Activated naive CD8-positive, alpha-beta T cell treated with anti-CD3 and anti-CD28 coated beads, Interleukin-2, amount 10 ng/mL, durations not matched to agents 7 days and 5 days (primary cell): Measurements from ENCODE around the gene ZNF14. TPM values are rescaled to one million over a fixed set of nuclear protein-coding genes. Genes with fewer than 3 reads are reported as not detected.
"Not testable (repeated sequence)": the region's sequence is repeated elsewhere in the genome, so short reads cannot be mapped to it uniquely, and the experiment has no call there.

Experiments used
- ATAC-seq: fragments of 150-1000 bp; cut with Tn5 transposase; one replicate; pipeline ENCODE4 v1.10.0; 2021; ENCODE audit warnings: low read depth, moderate library complexity
- POLR2A ChIA-PET: fragments of 350-600 bp; sonication (Branson Sonifier 250); formaldehyde crosslinking; loops from one replicate; lab custom pipeline; 2021; ENCODE audit warnings: antibody characterized with exemption; lab: Charles Lee
- DNase-seq: peaks from one replicate; pipeline ENCODE4 v3.0.0; 2021
- H3K27ac Mint-ChIP-seq: one replicate; pipeline ENCODE4 v1.8.0; 2022; ENCODE audit warnings: mild to moderate bottlenecking, mixed read lengths
- H3K27me3 Mint-ChIP-seq: one replicate; pipeline ENCODE4 v1.8.0; 2022; ENCODE audit warnings: mild to moderate bottlenecking, moderate library complexity, mixed read lengths
- H3K36me3 Mint-ChIP-seq: one replicate; pipeline ENCODE4 v1.8.0; 2021; ENCODE audit warnings: mild to moderate bottlenecking, mixed read lengths
- H3K4me1 Mint-ChIP-seq: one replicate; pipeline ENCODE4 v1.8.0; 2021; ENCODE audit warnings: mixed read lengths
- H3K4me3 Mint-ChIP-seq: one replicate; pipeline ENCODE4 v1.8.0; 2022; ENCODE audit warnings: mild to moderate bottlenecking, moderate library complexity, mixed read lengths
- H3K9me3 Mint-ChIP-seq: one replicate; pipeline ENCODE4 v1.8.0; 2021; ENCODE audit warnings: mixed read lengths
- total RNA-seq, 2 experiments: library from RNA; stranded (reverse); gene quantifications; one replicate each; pipeline ENCODE4 v1.2.3, GENCODE V29; 2021

The ZNF14 gene
- total RNA-seq, 2 experiments from 2014 or later = 13.7 to 16.9 TPM

GRCh38 chr19:19750842-19751790 lies 18.2 kb upstream of the ZNF14 start:
- peaks cover under 1% of the 10 kb centered on the region for H3K36me3 Mint-ChIP-seq
- POLR2A ChIA-PET = interaction anchor here (0.6 to 1.2 kb wide), 2 partner anchors 25 to 434 kb away, joined by 3 to 4 read pairs; no protein-coding TSS in a partner anchor

GRCh38 chr19:19749908-19750841 lies 17.3 kb upstream of the ZNF14 start:
- H3K27me3 Mint-ChIP-seq = no peaks in the 10 kb centered on the region
- H3K36me3 Mint-ChIP-seq = no peaks in the 10 kb centered on the region
- POLR2A ChIA-PET = interaction anchor here (0.6 kb wide), 1 partner anchor 435 kb away, joined by 3 read pairs; no protein-coding TSS in a partner anchor
- H3K27ac Mint-ChIP-seq = no peak overlapping the region
- no peak for ATAC-seq
- H3K9me3 Mint-ChIP-seq = peaks cover 2% of the 10 kb centered on the region
- DNase-seq = no peak
- no peaks in the 10 kb centered on the region for H3K4me1 Mint-ChIP-seq
- no peak overlapping the region for H3K4me3 Mint-ChIP-seq

More at GRCh38 chr19:19750842-19751790, 18.2 kb upstream of the ZNF14 start:
- DNase-seq = no peak
- no peaks in the 10 kb centered on the region for H3K4me1 Mint-ChIP-seq
- no peaks in the 10 kb centered on the region for H3K27me3 Mint-ChIP-seq
- H3K4me3 Mint-ChIP-seq = no peak overlapping the region
- H3K27ac Mint-ChIP-seq = no peak overlapping the region
- ATAC-seq = no peak
- peaks cover 4% of the 10 kb centered on the region for H3K9me3 Mint-ChIP-seq

- DNase-seq = no peak
- peaks cover 4% of the 10 kb centered on the region for H3K9me3 Mint-ChIP-seq
- POLR2A ChIA-PET = no interaction called here
- H3K4me3 Mint-ChIP-seq = no peak overlapping the region
- no peak for ATAC-seq
- no peaks in the 10 kb centered on the region for H3K36me3 Mint-ChIP-seq
- no peaks in the 10 kb centered on the region for H3K27me3 Mint-ChIP-seq
- H3K27ac Mint-ChIP-seq = no peak overlapping the region
- H3K4me1 Mint-ChIP-seq = no peaks in the 10 kb centered on the region
Observed at GRCh38 chr19:19749117-19749907, 16.4 kb upstream of the ZNF14 start.

GRCh38 chr19:19748249-19748938 lies 15.5 kb upstream of the ZNF14 start:
- POLR2A ChIA-PET = no interaction called here
- Mint-ChIP-seq H3K27ac (no peak overlapping the region), H3K9me3 (peaks cover 4% of the 10 kb centered on the region), H3K27me3 (no peaks in the 10 kb centered on the region), H3K4me1 (peaks cover 2% of the 10 kb centered on the region), H3K4me3 (no peak overlapping the region), H3K36me3 (no peaks in the 10 kb centered on the region)
- ATAC-seq (no peak), DNase-seq (no peak)

- Mint-ChIP-seq H3K4me1 (peaks cover 2% of the 10 kb centered on the region), H3K36me3 (no peaks in the 10 kb centered on the region), H3K9me3 (peaks cover 1% of the 10 kb centered on the region), H3K27me3 (no peaks in the 10 kb centered on the region), H3K27ac (no peak overlapping the region), H3K4me3 (no peak overlapping the region)
- no peak for ATAC-seq
- no peak for DNase-seq
- POLR2A ChIA-PET = no interaction called here
Observed at GRCh38 chr19:19747357-19748220, 14.7 kb upstream of the ZNF14 start.

GRCh38 chr19:19746286-19747213 lies 13.6 kb upstream of the ZNF14 start:
- no peak overlapping the region for H3K4me3 Mint-ChIP-seq
- no peaks in the 10 kb centered on the region for H3K27me3 Mint-ChIP-seq
- no peak overlapping the region for H3K27ac Mint-ChIP-seq
- H3K4me1 Mint-ChIP-seq = peaks cover 2% of the 10 kb centered on the region
- POLR2A ChIA-PET = interaction anchor here (1.0 to 1.1 kb wide), 2 partner anchors 30 to 74 kb away, joined by 3 to 5 read pairs; partner anchors contain the start of gene ZNF506
- peaks cover 1% of the 10 kb centered on the region for H3K9me3 Mint-ChIP-seq
- no peaks in the 10 kb centered on the region for H3K36me3 Mint-ChIP-seq
- DNase-seq (no peak), ATAC-seq (no peak)

GRCh38 chr19:19745496-19746285 lies 12.8 kb upstream of the ZNF14 start:
- no peak for DNase-seq
- no peaks in the 10 kb centered on the region for H3K36me3 Mint-ChIP-seq
- ATAC-seq = peak; percentile 50
- POLR2A ChIA-PET = interaction anchor here (1.0 to 1.4 kb wide), 3 partner anchors 13 to 75 kb away, joined by 3 to 5 read pairs (median 3); partner anchors contain the start of genes ZNF14 and ZNF506
- no peaks in the 10 kb centered on the region for H3K27me3 Mint-ChIP-seq
- no peak overlapping the region for H3K27ac Mint-ChIP-seq
- peaks cover 1% of the 10 kb centered on the region for H3K9me3 Mint-ChIP-seq
- no peak overlapping the region for H3K4me3 Mint-ChIP-seq
- peaks cover 2% of the 10 kb centered on the region for H3K4me1 Mint-ChIP-seq

- DNase-seq (no peak), ATAC-seq (no peak)
- Mint-ChIP-seq H3K4me3 (no peak overlapping the region), H3K9me3 (peaks cover 1% of the 10 kb centered on the region), H3K27me3 (no peaks in the 10 kb centered on the region), H3K27ac (no peak overlapping the region), H3K36me3 (no peaks in the 10 kb centered on the region), H3K4me1 (peaks cover 2% of the 10 kb centered on the region)
- POLR2A ChIA-PET = interaction anchor here (1.4 kb wide), 1 partner anchor 12 kb away, joined by 3 read pairs; the partner anchor contains the start of gene ZNF14
Observed at GRCh38 chr19:19744641-19745040, 11.7 kb upstream of the ZNF14 start.

GRCh38 chr19:19743921-19744320 lies 11.0 kb upstream of the ZNF14 start:
- POLR2A ChIA-PET, DNase-seq, H3K27me3 Mint-ChIP-seq, H3K9me3 Mint-ChIP-seq, ATAC-seq, H3K4me3 Mint-ChIP-seq, H3K4me1 Mint-ChIP-seq, H3K36me3 Mint-ChIP-seq: not testable (repeated sequence)
- H3K27ac Mint-ChIP-seq = peak overlapping the region; percentile 30

- ATAC-seq = no peak
- H3K4me1 Mint-ChIP-seq = peaks cover 2% of the 10 kb centered on the region
- POLR2A ChIA-PET = no interaction called here
- no peaks in the 10 kb centered on the region for H3K27me3 Mint-ChIP-seq
- H3K27ac Mint-ChIP-seq = no peak overlapping the region
- no peaks in the 10 kb centered on the region for H3K36me3 Mint-ChIP-seq
- peaks cover 1% of the 10 kb centered on the region for H3K9me3 Mint-ChIP-seq
- no peak overlapping the region for H3K4me3 Mint-ChIP-seq
- DNase-seq = no peak
Observed at GRCh38 chr19:19743176-19743575, 10.3 kb upstream of the ZNF14 start.
